GM12872 (cell line): Measurements from ENCODE around the gene PRRT1B.

Experiments used
- TF ChIP-seq, protein P1 (sequence below): IDR thresholded peaks from 3 replicates; pipeline ENCODE4 v1.5.1; 2011; ENCODE audit warnings: low read depth, mild to moderate bottlenecking, low read length, moderate library complexity; ENCODE audit not compliant: insufficient read depth

The PRRT1B gene

GRCh38 chr9:131530546-131530919 lies 14.8 kb upstream of the PRRT1B start:
- TF ChIP-seq, protein P1, sequence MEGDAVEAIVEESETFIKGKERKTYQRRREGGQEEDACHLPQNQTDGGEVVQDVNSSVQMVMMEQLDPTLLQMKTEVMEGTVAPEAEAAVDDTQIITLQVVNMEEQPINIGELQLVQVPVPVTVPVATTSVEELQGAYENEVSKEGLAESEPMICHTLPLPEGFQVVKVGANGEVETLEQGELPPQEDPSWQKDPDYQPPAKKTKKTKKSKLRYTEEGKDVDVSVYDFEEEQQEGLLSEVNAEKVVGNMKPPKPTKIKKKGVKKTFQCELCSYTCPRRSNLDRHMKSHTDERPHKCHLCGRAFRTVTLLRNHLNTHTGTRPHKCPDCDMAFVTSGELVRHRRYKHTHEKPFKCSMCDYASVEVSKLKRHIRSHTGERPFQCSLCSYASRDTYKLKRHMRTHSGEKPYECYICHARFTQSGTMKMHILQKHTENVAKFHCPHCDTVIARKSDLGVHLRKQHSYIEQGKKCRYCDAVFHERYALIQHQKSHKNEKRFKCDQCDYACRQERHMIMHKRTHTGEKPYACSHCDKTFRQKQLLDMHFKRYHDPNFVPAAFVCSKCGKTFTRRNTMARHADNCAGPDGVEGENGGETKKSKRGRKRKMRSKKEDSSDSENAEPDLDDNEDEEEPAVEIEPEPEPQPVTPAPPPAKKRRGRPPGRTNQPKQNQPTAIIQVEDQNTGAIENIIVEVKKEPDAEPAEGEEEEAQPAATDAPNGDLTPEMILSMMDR: 0 out of 3 replicates have a peak, but pooled peaks have one; percentile 7

GRCh38 chr9:131530920-131531832 lies 14.1 kb upstream of the PRRT1B start, which contains the start of gene UCK1:
TSS of gene UCK1 (minus strand) at chr9:131531263. CDS start at chr9:131531174, 89 bp downstream.
- TF ChIP-seq, protein P1: no peak

- TF ChIP-seq, protein P1: no peak
Observed at GRCh38 chr9:131534721-131535237, 10.5 kb upstream of the PRRT1B start.

DNA sequence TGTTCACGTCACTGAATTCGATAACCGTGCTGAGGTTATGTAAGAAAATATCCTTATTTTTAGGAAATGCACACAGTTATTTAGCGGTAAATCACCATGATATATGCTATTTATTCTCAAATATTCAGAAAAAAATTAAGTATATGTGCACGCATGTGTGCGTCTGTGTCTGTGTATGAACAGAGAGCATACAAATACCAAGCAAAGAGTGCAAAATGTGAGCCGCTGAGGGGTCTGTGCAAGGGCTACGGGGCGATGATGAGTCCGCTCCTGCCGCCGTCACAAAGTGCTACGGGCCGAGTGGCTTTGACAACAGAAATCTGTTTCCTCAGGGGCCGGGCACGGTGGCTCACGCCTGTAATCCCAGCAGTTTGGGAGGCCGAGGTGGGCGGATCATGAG lies 7.4 kb upstream of the PRRT1B start:
- TF ChIP-seq, protein P1: no peak

DNA sequence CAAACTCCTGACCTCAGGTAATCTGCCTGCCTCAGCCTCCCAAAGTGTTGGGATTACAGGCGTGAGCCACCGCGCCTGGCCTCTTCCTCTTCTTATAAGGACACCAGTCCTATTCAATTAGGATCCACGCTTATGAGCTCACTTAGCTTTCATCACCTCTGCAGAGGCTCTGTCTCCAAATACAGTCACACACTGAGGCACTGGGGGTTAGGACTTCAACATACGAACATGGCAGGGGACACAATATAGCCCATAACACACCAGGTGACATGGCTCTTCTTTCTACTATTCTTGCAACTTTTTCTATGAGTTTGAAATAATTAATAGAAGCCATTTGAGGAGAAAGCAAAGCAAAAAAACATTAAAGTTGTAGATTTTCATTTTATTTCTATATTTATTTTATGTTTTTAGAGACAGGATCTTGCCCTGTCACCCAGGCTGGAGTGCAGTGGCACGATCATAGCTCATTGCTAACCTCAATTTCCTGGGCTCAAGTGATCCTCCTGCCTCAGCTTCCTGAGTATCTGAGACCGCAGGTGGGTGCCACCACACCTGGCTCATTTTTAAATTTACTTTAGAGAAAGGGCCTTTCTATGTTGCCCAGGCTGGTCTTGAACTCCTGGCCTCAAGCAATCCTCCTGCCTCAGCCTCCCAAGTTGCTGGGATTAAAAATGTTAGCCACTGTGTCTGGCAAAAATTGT lies 6.0 kb upstream of the PRRT1B start:
- TF ChIP-seq, protein P1: no peak

DNA sequence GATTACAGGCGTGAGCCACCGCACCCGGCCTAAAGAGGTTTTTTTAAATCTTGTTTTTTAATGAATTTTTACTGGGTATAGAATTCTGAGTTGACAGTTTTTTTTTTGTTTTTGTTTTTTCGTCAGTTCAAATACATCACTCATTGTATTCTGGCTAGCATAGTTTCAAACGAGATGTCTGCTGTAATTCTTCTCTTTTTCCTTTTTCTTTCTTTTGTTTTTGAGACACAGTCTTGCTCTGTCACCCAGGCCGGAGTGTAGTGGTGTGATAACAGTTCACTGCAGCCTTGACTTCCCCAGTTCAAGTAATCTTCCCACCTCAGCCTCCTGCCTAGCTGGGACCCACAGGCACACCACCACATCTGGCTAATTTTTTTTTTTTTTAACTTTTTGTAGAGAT lies 2.2 kb upstream of the PRRT1B start:
- TF ChIP-seq, protein P1: no peak

- TF ChIP-seq, protein P1: no peak
Observed at GRCh38 chr9:131545786-131546335, 538 bp downstream of the PRRT1B start.
